Suprapubic skin (tissue), 4 donors: ENCODE results near the gene GPX3. TPM values are rescaled to one million over a fixed set of nuclear protein-coding genes. Genes with fewer than 3 reads are reported as not detected.

ENCODE experiments used
- DNase-seq, 2 donors: peaks; one replicate each; pipeline ENCODE4 v3.0.0-alpha.2; 2019; ENCODE audit warnings: low spot score in 2 of 2
- H3K27ac ChIP-seq: fragments of 200-600 bp; sonication (generic); one replicate; pipeline ENCODE4 v1.5.1; 2019
- H3K27me3 ChIP-seq: fragments of 200-600 bp; sonication (generic); one replicate; pipeline ENCODE4 v1.5.1; 2019
- H3K36me3 ChIP-seq: fragments of 200-600 bp; sonication (generic); one replicate; pipeline ENCODE4 v1.5.1; 2019
- H3K4me1 ChIP-seq: fragments of 200-600 bp; sonication (generic); one replicate; pipeline ENCODE4 v1.5.1; 2019
- H3K4me3 ChIP-seq: fragments of 200-600 bp; sonication (generic); one replicate; pipeline ENCODE4 v1.5.1; 2019; ENCODE audit warnings: mild to moderate bottlenecking
- H3K9me3 ChIP-seq: fragments of 200-600 bp; sonication (generic); one replicate; pipeline ENCODE4 v1.5.1; 2019
- CTCF ChIP-seq, 2 donors: fragments of 200-600 bp in 1 of 2; fragments of 450-650 bp in 1 of 2; sonication (generic) in 1 of 2; IDR thresholded peaks; one replicate each; pipeline ENCODE4 v1.5.1; 2016 to 2019; ENCODE audit warnings: antibody characterized with exemption in 2 of 2, mild to moderate bottlenecking in 1 of 2, moderate library complexity in 1 of 2
- EP300 ChIP-seq: sonication (generic); formaldehyde crosslinking; IDR thresholded peaks from one replicate; pipeline ENCODE4 v1.6.1; 2017; ENCODE audit warnings: antibody characterized with exemption
- POLR2A ChIP-seq, 2 donors: fragments of 450-650 bp; IDR thresholded peaks; one replicate each; pipeline ENCODE4 v1.6.1; 2017; ENCODE audit warnings: antibody characterized with exemption in 2 of 2, mild to moderate bottlenecking in 2 of 2, moderate library complexity in 2 of 2
- POLR2AphosphoS5 ChIP-seq, 3 donors: sonication (generic); formaldehyde crosslinking; IDR thresholded peaks; one replicate each; pipeline ENCODE4 v1.6.1; 2017; ENCODE audit warnings: antibody characterized with exemption in 3 of 3
- WGBS: methylation state at CpG from one replicate; pipeline ENCODE4 v1.1.5; 2018; 5-methylcytosine and 5-hydroxymethylcytosine counted together
- total RNA-seq, 4 donors: library from RNA; depleted of rRNA; stranded (reverse); fragments of >200 nt; gene quantifications; one replicate each; pipeline ENCODE4 v1.1.0, GENCODE V29; 2016

GPX3 gene
- total RNA-seq, 4 donors from 2014 or later, result 242 to 601 (median 378) TPM

- H3K4me3 ChIP-seq, result no peak overlapping the region
- H3K27me3 ChIP-seq, result no peaks in the 10 kb centered on the region
- peak overlapping the region; percentile 88 for H3K27ac ChIP-seq
- no peak for DNase-seq
- H3K4me1 ChIP-seq, result peaks cover 44% of the 10 kb centered on the region
- no peaks in the 10 kb centered on the region for H3K36me3 ChIP-seq
- TF ChIP-seq EP300, result no peak
- no peak for TF ChIP-seq POLR2AphosphoS5 (IDR thresholded peaks at IDR 0.05)
- no peak for TF ChIP-seq POLR2A (IDR thresholded peaks at IDR 0.05)
- no peak for TF ChIP-seq CTCF (IDR thresholded peaks at IDR 0.05)
- H3K9me3 ChIP-seq, result no peaks in the 10 kb centered on the region
- 80% methylated on average over 7 of the region's 7 CpGs for WGBS
Observed at GRCh38 chr5:151007430-151008209, 12.8 kb upstream of the GPX3 start.

GRCh38 chr5:151008210-151008491 lies 12.2 kb upstream of the GPX3 start:
- peaks cover 39% of the 10 kb centered on the region for H3K4me1 ChIP-seq
- no peaks in the 10 kb centered on the region for H3K36me3 ChIP-seq
- 73% methylated on average over 2 of the region's 2 CpGs for WGBS
- no peaks in the 10 kb centered on the region for H3K27me3 ChIP-seq
- TF ChIP-seq EP300 (no peak), POLR2AphosphoS5 (IDR thresholded peaks at IDR 0.05) (no peak), POLR2A (IDR thresholded peaks at IDR 0.05) (no peak), CTCF (IDR thresholded peaks at IDR 0.05) (no peak)
- H3K4me3 ChIP-seq, result no peak overlapping the region
- DNase-seq, result no peak
- H3K9me3 ChIP-seq, result no peaks in the 10 kb centered on the region
- H3K27ac ChIP-seq, result peak overlapping the region; percentile 88

DNA sequence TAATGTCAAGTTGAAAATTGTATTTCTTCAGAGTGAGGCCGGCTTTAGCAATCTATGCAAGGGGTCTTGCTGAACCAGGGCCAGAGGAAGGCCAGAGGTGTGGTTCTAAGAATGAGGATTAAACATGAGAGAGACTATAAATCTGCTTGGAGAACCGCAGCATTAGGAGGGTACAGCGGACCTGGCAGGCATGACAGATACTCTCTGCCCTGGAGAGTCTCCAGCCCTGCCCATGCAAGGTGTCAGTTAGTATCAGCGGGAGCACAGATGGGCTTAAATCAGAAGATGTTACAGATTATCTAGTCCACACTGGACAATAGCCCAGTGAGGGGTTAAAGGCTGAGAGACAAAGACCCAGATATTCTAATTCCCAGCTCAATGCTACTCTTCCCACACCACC lies 11.5 kb upstream of the GPX3 start:
- 87% methylated on average over 4 of the region's 4 CpGs for WGBS
- Histone ChIP-seq H3K27me3 (no peaks in the 10 kb centered on the region), H3K9me3 (no peaks in the 10 kb centered on the region), H3K4me3 (no peak overlapping the region), H3K36me3 (no peaks in the 10 kb centered on the region), H3K27ac (no peak overlapping the region), H3K4me1 (peaks cover 33% of the 10 kb centered on the region)
- DNase-seq, result no peak
- TF ChIP-seq POLR2AphosphoS5 (IDR thresholded peaks at IDR 0.05) (no peak), POLR2A (IDR thresholded peaks at IDR 0.05) (no peak), CTCF (IDR thresholded peaks at IDR 0.05) (no peak), EP300 (no peak)

DNA sequence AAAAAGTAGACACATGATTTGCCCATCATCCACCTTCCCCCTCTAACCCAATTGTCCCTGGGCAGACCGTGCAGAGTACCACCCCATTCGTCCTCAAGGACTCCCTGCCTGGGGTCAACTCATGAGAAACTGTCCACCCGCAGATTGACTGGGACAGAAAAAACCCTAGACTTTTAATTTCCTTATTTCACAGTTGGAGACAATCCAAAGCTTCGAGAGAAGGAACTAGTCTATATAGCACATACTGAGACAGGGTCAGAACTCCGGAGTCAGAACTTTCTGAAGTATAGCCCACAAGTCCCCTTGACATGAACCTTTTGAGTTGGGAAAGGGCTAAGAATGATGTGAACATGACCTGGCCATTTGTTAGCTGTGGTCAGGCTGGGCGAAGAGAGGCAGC lies 7.5 kb upstream of the GPX3 start:
- no peak for TF ChIP-seq POLR2A (IDR thresholded peaks at IDR 0.05)
- H3K27me3 ChIP-seq, result no peaks in the 10 kb centered on the region
- WGBS, result 81% methylated on average over 6 of the region's 6 CpGs
- no peaks in the 10 kb centered on the region for H3K9me3 ChIP-seq
- no peaks in the 10 kb centered on the region for H3K36me3 ChIP-seq
- no peak for DNase-seq
- peaks cover 22% of the 10 kb centered on the region for H3K4me1 ChIP-seq
- H3K4me3 ChIP-seq, result no peak overlapping the region
- H3K27ac ChIP-seq, result no peak overlapping the region

DNA sequence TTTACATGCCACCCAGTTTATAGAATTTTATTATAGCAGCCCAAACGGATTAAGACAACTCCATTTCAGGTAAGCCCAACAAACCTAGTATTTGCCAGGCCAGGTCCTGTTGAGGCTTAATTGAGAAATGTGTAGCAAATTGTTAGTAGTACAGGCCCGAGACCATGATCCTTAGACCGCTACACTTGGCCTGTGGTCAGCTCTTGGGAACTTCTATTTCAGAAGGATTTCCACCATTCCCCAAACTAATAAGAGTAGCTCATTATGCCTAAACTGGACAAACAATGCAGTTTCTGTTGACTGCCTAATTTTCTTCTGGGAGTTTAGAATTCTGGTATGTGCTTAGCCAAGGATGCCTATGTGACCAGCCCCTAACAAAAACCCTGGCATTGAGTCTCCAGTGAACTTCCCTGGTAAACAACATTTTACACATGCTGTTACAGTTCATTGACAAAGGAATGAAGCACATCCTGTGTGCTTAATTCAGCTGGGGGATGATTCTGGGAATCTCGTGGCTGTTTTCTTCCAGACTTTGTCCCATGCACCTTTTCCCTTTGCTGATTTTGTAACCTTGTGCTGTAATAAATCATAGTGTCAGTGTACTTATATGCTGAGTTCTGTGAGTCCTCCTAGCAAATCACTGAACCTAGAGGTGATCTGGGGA lies 5.6 kb upstream of the GPX3 start:
- DNase-seq, result no peak
- Histone ChIP-seq H3K9me3 (no peaks in the 10 kb centered on the region), H3K27me3 (no peaks in the 10 kb centered on the region), H3K27ac (no peak overlapping the region), H3K4me1 (peaks cover 27% of the 10 kb centered on the region), H3K36me3 (no peaks in the 10 kb centered on the region), H3K4me3 (no peak overlapping the region)
- TF ChIP-seq POLR2AphosphoS5 (IDR thresholded peaks at IDR 0.05), result no peak
- 82% methylated on average over 4 of the region's 4 CpGs for WGBS

DNA sequence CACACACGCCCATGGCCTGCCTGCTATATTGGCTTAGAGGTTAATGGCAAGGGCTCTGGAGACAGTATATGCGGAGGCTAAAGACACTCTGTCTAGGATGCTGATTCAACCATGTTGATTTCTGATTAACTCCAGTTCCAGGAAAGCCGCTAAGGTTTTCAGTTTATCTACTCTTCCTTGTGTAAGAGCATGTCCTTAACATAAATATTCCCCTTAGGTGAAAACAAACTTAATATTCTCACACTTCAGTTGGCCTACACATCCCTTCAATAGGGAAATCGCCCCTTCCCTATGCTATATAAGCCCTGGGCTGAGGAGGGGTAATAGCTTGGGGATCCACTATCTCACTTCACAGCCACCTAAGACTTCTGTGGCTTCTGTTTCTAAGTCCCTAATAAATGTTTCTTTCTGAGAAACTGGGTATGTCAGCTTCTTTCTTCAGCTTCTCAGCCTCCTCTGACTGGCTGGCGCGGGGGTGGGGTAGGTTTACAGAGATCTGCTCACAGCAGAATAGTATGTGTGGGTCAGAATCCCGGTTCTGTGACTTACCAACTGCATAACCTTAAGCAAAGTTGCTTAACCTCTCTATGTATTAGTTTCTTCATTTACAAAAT lies 4.3 kb upstream of the GPX3 start:
- no peak for DNase-seq
- Histone ChIP-seq H3K9me3 (no peaks in the 10 kb centered on the region), H3K27ac (peak overlapping the region; percentile 16), H3K4me1 (peaks cover 40% of the 10 kb centered on the region), H3K4me3 (no peak overlapping the region), H3K27me3 (no peaks in the 10 kb centered on the region), H3K36me3 (no peaks in the 10 kb centered on the region)
- TF ChIP-seq EP300, result no peak
- TF ChIP-seq POLR2AphosphoS5 (IDR thresholded peaks at IDR 0.05), result no peak
- no peak for TF ChIP-seq POLR2A (IDR thresholded peaks at IDR 0.05)
- no peak for TF ChIP-seq CTCF (IDR thresholded peaks at IDR 0.05)
- WGBS, result 86% methylated on average over 7 of the region's 7 CpGs
